CD1c-positive myeloid dendritic cell (primary cell): Measurements from ENCODE around the gene PLA2G7.
A peak's percentile ranks its signal among the peaks of the same experiment; 100 is the strongest.
"Not testable (repeated sequence)": the region's sequence is repeated elsewhere in the genome, so short reads cannot be mapped to it uniquely, and the experiment has no call there.

ENCODE experiments used
- DNase-seq: peaks from one replicate; pipeline ENCODE4 v3.0.0-alpha.2; 2016; ENCODE audit errors: extremely low spot score

PLA2G7 gene

DNA sequence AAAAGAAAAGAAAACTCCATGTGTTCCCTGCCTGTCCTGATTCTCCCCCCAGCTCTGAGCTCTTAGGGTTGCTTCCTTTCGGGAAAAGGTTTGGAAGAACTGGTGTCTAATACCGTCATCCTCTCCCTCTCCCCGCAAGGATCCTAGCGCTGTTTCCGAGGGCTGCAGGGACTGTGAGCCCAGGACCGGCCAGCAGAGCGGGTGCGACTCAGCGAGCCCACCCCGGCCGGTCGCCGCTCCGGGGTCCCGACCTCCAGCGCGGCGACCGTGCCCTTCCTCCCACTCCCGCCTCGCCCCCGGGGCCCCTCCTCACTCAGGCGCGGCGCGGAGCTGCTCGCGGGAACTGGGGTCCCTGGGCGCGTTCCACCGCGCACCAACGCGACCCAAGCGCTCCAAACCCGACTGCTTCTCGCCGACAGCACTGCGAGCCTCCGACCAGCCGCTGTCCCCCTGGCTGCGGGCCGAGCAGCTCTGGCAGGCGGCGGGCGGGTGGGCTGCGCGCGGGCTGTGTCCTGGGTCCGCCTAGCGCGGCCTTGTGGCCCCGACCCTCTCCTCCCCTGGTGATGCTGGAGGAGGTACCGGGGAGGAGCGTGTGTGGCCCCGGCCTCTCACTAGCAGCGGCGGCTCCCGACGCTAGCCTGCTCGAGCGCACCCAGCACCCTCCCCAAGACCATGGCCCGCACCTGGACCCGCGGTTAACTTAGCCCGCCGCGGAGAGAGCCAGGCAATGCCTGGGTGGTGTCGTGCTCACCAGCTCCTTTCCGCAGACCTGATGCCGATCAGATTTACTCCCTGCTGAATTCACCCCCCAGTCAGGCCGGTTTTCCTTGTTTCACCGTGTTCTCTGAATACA lies at the start of gene PLA2G7:
TSS of gene PLA2G7 (minus strand) at position 509 of the 853 bp plus-strand sequence. CDS start 12,484 bp downstream, outside the sequence.
- DNase-seq: peak; percentile 35

- DNase-seq: no peak
Measured at GRCh38 chr6:46784535-46784934, 49.4 kb upstream of the PLA2G7 start.

DNA sequence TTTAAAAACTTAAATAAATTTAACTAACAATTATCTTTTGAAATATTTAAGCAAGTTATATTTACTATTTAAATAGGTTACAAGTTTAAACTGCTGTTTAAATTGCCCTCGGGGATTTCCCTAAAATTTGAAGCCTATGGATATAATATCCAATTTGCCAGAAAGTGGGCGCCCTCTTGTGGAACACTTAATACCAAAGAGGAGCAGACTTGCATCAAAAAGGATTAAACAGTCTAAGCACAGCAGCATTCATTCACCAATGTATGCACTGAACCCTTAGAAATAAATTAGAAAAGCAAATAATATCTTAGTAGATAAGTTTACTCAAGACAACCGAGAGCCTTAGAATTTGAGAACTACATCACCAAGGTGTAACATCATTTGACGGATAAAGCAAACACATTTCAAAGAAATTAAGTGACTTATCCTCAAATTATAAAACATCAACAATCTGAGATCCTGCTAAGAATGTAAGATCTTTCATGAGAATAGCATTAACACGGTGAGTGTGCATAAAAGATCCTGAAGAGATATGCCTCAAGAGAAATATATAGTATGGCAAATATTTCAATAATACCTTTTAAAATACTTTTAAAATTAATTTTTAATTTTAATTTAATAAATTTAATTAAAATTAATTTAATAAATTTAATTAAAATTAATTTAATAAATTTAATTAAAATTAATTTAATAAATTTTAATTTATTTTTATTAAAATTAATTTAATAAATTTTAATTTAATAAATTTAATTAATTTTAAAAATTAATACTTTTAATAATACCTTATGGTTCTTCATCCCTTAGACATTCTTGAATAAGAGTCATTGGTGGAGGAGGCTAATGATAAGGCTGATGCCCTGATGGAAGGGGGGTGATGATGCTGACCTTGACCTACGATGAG lies 46.6 kb upstream of the PLA2G7 start:
- peak; percentile 88 for DNase-seq

GRCh38 chr6:46777476-46778346 lies 42.5 kb upstream of the PLA2G7 start:
- DNase-seq: no peak

DNA sequence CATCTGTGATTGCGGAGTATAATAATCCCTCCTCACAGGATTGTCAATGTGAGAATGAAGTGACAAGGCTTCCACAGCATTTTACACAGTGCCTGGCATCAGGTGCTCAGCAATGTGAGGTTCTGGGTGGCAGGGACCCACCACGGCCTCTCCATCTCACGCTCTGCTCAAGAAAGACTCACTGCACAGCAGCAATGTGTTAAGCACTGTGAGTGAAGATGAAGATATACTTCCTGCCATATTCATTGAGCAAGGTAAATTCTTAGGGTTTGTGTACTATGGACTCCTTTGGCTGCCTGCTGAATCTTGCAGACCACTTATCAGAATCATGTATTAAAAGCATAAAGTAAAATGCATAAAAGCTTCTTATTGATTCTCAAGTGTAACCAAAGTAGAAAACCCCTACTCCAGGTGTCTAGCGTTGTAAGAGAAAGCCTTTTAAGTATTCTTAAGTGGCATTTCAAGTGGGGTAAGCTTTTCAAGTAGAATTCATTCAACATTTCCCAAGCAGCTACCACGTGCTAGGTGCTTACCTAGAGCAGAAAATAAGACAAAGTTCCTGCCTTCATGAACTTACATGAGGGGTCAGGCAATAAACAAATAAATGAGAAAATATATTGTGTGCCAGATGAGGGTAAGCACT lies 41.0 kb upstream of the PLA2G7 start:
- DNase-seq: no peak

- DNase-seq: not testable (repeated sequence)
Measured at GRCh38 chr6:46774736-46775135, 39.6 kb upstream of the PLA2G7 start.

DNA sequence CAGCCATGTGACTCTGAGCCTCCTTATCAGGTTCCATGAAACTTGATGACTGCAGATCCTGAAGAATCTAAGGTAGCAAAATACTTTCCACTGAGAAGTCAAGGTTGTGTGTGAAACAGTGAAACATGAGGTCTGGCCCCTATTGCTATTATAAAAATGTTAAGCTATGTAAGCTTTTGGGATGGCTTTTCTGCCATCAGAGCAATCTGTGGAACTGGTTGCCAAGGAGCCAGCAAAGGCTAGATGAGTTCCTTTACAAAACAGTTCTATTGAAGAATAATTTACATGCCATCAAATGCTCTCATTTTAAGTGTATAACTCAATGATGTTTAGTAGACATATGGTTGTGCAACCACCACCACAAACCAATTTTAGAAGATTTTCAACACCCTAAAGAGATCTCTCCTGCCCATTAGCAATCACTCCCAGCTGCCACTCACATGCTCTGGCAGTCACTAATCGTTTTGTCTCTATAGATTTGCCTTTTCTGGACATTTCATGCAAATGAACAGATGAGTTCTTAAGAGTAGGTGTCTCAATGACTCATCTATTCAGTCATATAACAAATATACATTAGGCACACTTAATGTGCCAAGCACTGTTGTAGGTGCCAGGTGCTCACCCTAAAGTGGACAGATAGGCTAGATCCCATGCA lies 38.2 kb upstream of the PLA2G7 start:
- DNase-seq: peak; percentile 62

DNA sequence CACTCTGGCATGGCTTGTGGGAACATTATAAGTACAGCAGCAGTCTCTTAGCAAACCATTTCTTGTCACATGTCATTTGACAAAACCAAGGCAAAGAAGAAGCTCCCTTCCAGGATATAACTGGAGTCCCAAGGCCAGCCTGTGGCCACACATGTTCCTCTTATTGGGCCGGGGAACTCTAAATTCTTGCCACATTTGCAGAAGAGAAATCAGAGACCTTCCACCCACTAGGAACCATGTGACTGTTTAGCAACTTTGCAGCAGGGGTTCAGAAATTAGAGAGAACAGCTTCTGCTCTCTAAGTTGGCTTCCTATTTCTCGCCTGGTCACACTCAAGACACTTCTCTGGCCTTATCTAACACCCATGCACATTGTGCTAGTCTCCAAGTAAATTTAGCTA lies 37.6 kb upstream of the PLA2G7 start:
- peak; percentile 97 for DNase-seq

DNA sequence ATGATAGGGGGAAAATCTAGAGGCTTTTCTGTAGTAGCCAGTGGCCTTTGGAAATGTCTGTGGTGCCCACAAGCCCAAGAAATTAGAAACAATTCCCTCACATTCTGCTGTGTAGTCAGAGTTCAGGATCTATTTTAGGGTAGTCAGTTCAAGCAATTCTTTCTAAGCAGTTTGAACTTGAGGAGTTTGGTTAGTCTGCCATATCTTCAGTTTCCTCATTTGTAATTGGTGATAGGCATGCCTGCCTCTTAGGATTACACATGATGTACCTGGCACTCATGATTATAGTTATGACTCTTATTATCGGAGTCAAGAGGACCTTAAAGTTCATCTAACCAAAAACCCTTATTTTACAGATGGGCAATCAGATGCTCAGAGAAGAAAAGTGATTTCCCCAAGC lies 36.8 kb upstream of the PLA2G7 start:
- DNase-seq: peak; percentile 67

- no peak for DNase-seq
Measured at GRCh38 chr6:46764961-46765360, 29.8 kb upstream of the PLA2G7 start.

DNA sequence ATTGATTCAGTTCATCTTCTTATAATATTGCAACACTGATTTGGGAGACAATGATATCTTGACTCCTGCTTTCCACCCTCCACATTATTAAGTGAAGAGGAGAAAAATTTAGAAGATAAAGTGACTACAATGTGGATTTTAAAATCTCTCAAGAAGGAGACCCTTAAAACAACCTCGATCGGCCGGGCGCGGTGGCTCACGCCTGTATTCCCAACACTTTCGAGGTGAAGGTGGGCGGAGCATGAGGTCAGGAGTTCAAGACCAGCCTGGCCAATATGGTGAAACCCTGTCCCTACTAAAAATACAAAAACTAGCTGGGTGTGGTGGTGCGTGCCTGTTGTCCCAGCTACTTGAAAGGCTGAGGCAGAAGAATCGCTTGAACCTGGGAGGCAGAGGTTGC lies 29.1 kb upstream of the PLA2G7 start:
- DNase-seq: not testable (repeated sequence)

DNA sequence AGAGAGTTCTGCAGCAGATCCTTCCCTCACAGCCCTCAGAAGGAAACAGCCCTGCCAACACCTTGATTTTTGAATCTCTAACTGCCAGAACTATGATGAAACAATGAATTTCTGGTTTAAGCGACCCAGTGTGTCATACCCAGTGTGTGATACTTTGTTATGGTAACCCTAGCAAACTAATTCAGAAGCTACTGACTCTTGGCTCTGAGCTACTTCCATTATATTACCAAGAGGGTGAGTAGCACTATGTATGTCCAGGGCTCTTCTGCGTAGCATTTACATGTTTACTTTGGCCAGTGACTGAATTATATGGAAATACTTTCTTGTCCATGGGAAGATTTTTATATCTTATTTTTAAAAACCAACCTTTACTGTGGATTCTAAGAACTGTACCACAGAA lies 28.3 kb upstream of the PLA2G7 start:
- no peak for DNase-seq

DNA sequence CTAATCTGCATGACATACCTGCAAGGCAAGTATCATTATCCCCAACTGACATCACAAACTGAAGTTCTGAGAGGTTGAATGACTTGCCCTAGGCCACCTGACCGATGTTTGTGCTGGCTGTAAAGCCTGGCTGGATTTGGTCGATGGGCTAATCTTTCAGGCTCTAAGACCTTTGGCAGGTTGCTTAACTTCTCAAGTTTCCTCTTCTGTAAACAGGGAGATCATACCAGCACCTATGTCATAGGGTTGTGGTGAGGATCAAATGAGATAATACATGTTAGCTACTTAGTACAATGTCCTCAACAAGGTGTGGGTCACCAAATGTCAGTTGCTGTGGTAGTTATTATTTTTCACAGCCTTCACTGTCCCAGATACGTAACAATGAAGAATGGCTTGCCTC lies 25.8 kb upstream of the PLA2G7 start:
- no peak for DNase-seq

GRCh38 chr6:46758960-46759753 lies 24.0 kb upstream of the PLA2G7 start:
- DNase-seq: no peak

DNA sequence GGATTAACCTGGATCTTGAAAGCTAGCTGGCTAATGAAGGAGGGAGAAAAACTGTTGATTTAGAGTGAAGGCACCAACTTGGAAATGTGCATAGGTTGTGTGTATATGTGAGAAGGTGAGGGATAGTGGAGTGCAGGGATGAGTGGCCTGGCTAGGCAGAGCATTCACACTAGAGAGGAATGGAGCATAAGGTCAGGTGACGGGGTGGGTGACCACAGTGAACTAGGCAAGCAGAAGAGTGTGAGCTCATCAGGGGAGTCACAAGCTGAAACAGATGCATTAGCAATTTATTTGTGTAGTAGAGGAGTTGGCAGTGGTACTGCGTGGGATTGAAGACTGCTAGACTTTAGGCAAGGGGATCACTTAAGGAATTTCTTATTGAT lies 22.0 kb upstream of the PLA2G7 start:
- DNase-seq: peak; percentile 57

DNA sequence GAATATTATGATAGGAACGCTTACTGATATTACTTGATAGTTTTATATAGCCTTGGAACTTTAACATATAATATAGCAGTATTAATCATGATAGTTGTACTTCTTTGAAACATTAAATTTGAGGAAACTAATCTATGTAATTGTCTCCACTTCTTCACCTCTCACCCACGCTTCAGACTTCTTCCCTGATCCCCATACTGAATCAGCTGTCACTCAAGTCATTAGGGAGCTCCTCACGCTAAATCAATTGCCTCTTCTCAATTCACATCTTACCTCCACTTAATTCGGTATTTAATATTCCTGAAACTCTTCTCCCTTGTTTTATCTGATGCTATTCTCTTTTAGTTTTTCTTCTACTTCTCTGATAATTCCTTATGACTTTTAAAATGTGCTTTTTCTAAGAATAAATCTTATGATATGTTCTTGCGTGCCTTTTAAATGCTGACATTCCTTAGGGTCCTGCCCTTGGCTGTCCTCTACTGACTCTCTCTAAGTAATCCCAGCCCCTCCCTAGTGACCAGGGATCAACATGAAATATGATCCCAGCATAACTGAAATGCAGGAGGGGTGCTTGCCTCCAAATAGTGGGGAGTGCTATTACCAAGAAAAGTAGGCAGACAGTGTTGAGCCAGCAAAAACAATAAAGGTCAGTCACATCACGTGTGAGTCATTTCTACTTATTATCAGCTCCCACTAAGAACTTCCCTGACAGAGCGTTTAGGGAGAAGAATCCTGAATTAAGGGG lies 21.5 kb upstream of the PLA2G7 start:
- peak; percentile 51 for DNase-seq

GRCh38 chr6:46755865-46756264 lies 20.7 kb upstream of the PLA2G7 start:
- DNase-seq: no peak

DNA sequence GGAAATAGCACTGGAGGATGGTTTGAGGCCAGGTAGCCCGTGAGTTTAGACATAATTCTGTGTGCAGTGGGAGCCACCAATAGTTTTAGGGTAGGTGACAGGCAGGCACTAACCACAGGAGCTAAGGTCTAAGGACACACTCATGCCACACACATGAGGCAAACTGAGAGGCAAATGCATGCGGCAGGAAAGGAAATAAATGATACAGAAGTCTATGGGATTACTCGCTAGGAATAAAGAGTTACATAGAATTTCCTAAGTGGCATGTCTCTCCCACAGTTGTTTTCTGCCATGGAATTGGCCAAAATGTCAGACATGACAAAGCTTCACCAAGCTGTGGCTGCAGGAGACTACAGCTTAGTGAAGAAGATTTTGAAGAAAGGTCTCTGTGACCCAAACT lies 16.5 kb upstream of the PLA2G7 start:
- DNase-seq: no peak

- DNase-seq: no peak
Measured at GRCh38 chr6:46749731-46750130, 14.6 kb upstream of the PLA2G7 start.
